PFSK-1 (cell line): Measurements from ENCODE around the gene DDHD1.

Source experiments
- REST ChIP-seq, 2 experiments: IDR thresholded peaks; 2 replicates each; pipeline versions ENCODE4 v1.6.1 to v1.8.0; 2011 to 2012; ENCODE audit warnings: low read depth in 2 of 2, low read length in 2 of 2, control low read depth in 1 of 2, inconsistent platforms in 1 of 2, mild to moderate bottlenecking in 1 of 2, moderate library complexity in 1 of 2; ENCODE audit not compliant: insufficient read depth in 1 of 2
- SIN3A ChIP-seq: IDR thresholded peaks from 2 replicates; pipeline ENCODE4 v1.6.1; 2012; ENCODE audit warnings: mild to moderate bottlenecking, low read length, moderate library complexity, borderline replicate concordance; ENCODE audit not compliant: insufficient read depth

DNA sequence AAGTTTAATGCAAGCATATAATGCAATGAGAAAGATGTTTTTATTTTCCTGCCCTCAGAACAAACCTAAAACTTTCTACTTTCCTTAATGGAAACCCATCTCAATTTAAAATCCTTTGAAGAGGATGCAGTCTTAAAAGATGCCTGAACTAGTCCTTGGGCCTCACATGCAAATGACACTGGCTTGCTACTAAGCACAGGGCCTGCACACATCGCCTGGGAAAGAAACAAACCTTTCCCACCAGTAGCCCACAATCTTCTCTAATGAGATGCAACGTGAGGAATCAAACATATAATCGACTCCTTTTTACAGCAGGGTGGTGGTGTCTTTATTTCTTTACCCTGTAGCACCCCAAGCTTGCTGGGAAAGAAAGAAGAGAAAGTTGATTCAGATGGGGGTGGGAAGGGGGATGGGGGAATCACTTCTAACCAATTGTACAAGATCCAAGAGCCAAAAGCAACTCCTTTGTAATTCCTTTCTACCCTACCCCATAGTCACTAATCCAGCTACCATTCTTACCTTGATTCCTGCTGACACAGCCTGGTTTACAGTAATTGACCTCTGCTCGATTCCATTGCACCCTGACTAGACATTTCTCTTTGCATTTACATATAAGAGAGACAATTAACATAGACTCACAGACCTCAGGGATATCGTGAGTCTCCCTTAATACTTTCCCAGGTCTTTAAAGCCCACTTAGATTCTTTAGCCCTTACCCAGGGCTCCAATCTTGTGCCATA lies 132.8 kb downstream of the DDHD1 start:
- no peak for TF ChIP-seq REST (IDR thresholded peaks at IDR 0.05; ENCODE audit: insufficient read depth in 1 of 2, low read depth in 2 of 2, low read length in 2 of 2)
- TF ChIP-seq SIN3A = no peak
